ENCODE measurements around the gene REM2. TPM values are rescaled to one million over a fixed set of nuclear protein-coding genes. Genes with fewer than 3 reads are reported as not detected.
"Not testable (repeated sequence)": the region's sequence is repeated elsewhere in the genome, so short reads cannot be mapped to it uniquely, and the experiment has no call there.

Gene REM2
- polyA plus RNA-seq, 1 donor (not counting 4 experiments of a cell fraction or from before 2014, with no cell fraction given): 0.05 TPM

DNA sequence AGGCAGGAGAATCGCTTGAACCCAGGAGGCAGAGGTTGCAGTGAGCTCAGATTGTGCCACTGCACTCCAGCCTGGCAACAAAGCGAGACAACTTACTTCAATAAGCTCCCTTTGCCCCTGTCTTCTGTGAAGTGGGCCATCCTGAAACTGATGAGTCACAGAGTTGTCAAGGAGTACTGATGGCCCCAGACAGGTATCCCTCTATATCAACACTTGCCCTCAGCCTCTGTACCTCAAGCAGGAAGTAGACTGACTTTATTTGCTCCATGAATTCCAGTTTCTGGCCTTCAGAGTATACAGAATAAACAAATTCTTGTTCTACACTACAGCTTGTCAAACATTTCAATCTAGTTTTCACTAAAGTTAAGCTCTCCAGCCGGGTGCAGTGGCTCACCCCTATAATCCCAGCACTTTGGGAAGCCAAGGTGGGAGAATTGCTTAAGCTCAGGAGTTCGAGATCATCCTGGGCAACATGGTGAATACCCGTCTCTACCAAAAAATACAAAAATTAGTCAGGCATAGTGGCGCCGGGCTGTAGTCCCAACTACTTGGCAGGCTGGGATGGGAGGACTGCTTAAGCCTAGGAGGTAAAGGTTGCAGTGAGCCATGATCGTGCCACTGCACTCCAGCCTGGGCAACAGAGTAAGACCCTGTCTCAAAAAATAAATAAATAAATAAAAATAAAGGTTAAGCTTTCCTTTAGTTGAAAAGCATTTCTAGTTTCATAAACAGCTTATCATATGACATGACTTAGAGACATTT, 27.9 kb upstream of the REM2 start:
- H3K27ac ChIP-seq (ENCODE audit: control insufficient read depth, insufficient read depth, low read length): no peak overlapping the region
- no peak for DNase-seq (ENCODE audit: low read depth, low spot score)
- TF ChIP-seq CTCF (optimal IDR thresholded peaks at IDR 0.05 in 1 of 3, IDR thresholded peaks at IDR 0.05 in 1 of 3, conservative IDR thresholded peaks at IDR 0.05 in 1 of 3; ENCODE audit: extremely low read depth in 1 of 3, insufficient read depth in 2 of 3, low read length in 3 of 3) (no peak), EZH2 (IDR thresholded peaks at IDR 0.05; ENCODE audit: low read length) (no peak)
- no peak overlapping the region for H2AFZ ChIP-seq (ENCODE audit: control insufficient read depth, low read length)
- no peaks in the 10 kb centered on the region for H3K9me1 ChIP-seq (ENCODE audit: control insufficient read depth, extremely low read depth, insufficient read depth, low read length)
- no peak overlapping the region for H3K4me2 ChIP-seq (ENCODE audit: control insufficient read depth, extremely low read depth, insufficient read depth, low read depth, low read length)
- H3K4me1 ChIP-seq (ENCODE audit: control insufficient read depth, extremely low read depth, insufficient read depth, low read length): peaks cover 32% of the 10 kb centered on the region
- dilution Hi-C loops (cut with MboI; ENCODE audit: extremely low pct_ligation_motif_present, low sequenced_read_pairs): no loop called here
- no peaks in the 10 kb centered on the region for H3K9me3 ChIP-seq (ENCODE audit: control insufficient read depth, low read depth, low read length)
- no peak for FAIRE-seq
- no peak overlapping the region for H3K4me3 ChIP-seq (ENCODE audit: control insufficient read depth in 2 of 3, extremely low read depth in 1 of 3, insufficient read depth in 2 of 3, low read depth in 1 of 3, low read length in 3 of 3)
- H3K36me3 ChIP-seq (ENCODE audit: control insufficient read depth in 2 of 2, extremely low read depth in 1 of 2, insufficient read depth in 2 of 2, low read length in 2 of 2): no peaks in the 10 kb centered on the region
- no peaks in the 10 kb centered on the region for H3K27me3 ChIP-seq (ENCODE audit: control insufficient read depth, extremely low read depth, insufficient read depth, low read length)
- H3K9ac ChIP-seq (ENCODE audit: control insufficient read depth, extremely low read depth, insufficient read depth, low read length): no peak overlapping the region
- no peaks in the 10 kb centered on the region for H3K79me2 ChIP-seq (ENCODE audit: control insufficient read depth, insufficient read depth, low read length)
- H4K20me1 ChIP-seq (ENCODE audit: control insufficient read depth, extremely low read depth, insufficient read depth, low read length): no peaks in the 10 kb centered on the region

- H3K4me2 ChIP-seq (ENCODE audit: control insufficient read depth, extremely low read depth, insufficient read depth, low read depth, low read length): no peak overlapping the region
- no peak for FAIRE-seq
Measured at GRCh38 chr14:22856428-22856827, 26.6 kb upstream of the REM2 start.

GRCh38 chr14:22860377-22860776, 22.6 kb upstream of the REM2 start:
- H3K79me2 ChIP-seq (ENCODE audit: control insufficient read depth, insufficient read depth, low read length); DNase-seq (ENCODE audit: low read depth, low spot score); dilution Hi-C loops (cut with MboI; ENCODE audit: extremely low pct_ligation_motif_present, low sequenced_read_pairs); H3K4me2 ChIP-seq (ENCODE audit: control insufficient read depth, extremely low read depth, insufficient read depth, low read depth, low read length); H3K9me3 ChIP-seq (ENCODE audit: control insufficient read depth, low read depth, low read length); H3K4me1 ChIP-seq (ENCODE audit: control insufficient read depth, extremely low read depth, insufficient read depth, low read length); FAIRE-seq; H3K9ac ChIP-seq (ENCODE audit: control insufficient read depth, extremely low read depth, insufficient read depth, low read length); H2AFZ ChIP-seq (ENCODE audit: control insufficient read depth, low read length); H3K9me1 ChIP-seq (ENCODE audit: control insufficient read depth, extremely low read depth, insufficient read depth, low read length); H4K20me1 ChIP-seq (ENCODE audit: control insufficient read depth, extremely low read depth, insufficient read depth, low read length); H3K27ac ChIP-seq (ENCODE audit: control insufficient read depth, insufficient read depth, low read length); H3K27me3 ChIP-seq (ENCODE audit: control insufficient read depth, extremely low read depth, insufficient read depth, low read length); H3K36me3 ChIP-seq (ENCODE audit: control insufficient read depth in 2 of 2, extremely low read depth in 1 of 2, insufficient read depth in 2 of 2, low read length in 2 of 2); H3K4me3 ChIP-seq (ENCODE audit: control insufficient read depth in 2 of 3, extremely low read depth in 1 of 3, insufficient read depth in 2 of 3, low read depth in 1 of 3, low read length in 3 of 3): not testable (repeated sequence)

More at GRCh38 chr14:22856428-22856827, 26.6 kb upstream of the REM2 start:
- H3K9me3 ChIP-seq (ENCODE audit: control insufficient read depth, low read depth, low read length): no peaks in the 10 kb centered on the region
- H3K9ac ChIP-seq (ENCODE audit: control insufficient read depth, extremely low read depth, insufficient read depth, low read length): no peak overlapping the region
- H3K4me3 ChIP-seq (ENCODE audit: control insufficient read depth in 2 of 3, extremely low read depth in 1 of 3, insufficient read depth in 2 of 3, low read depth in 1 of 3, low read length in 3 of 3): no peak overlapping the region
- H4K20me1 ChIP-seq (ENCODE audit: control insufficient read depth, extremely low read depth, insufficient read depth, low read length): no peaks in the 10 kb centered on the region
- H3K36me3 ChIP-seq (ENCODE audit: control insufficient read depth in 2 of 2, extremely low read depth in 1 of 2, insufficient read depth in 2 of 2, low read length in 2 of 2): no peaks in the 10 kb centered on the region
- no peak overlapping the region for H2AFZ ChIP-seq (ENCODE audit: control insufficient read depth, low read length)
- TF ChIP-seq EZH2 (IDR thresholded peaks at IDR 0.05; ENCODE audit: low read length) (no peak), CTCF (optimal IDR thresholded peaks at IDR 0.05 in 1 of 3, IDR thresholded peaks at IDR 0.05 in 1 of 3, conservative IDR thresholded peaks at IDR 0.05 in 1 of 3; ENCODE audit: extremely low read depth in 1 of 3, insufficient read depth in 2 of 3, low read length in 3 of 3) (no peak)
- H3K79me2 ChIP-seq (ENCODE audit: control insufficient read depth, insufficient read depth, low read length): no peaks in the 10 kb centered on the region
- no peaks in the 10 kb centered on the region for H3K9me1 ChIP-seq (ENCODE audit: control insufficient read depth, extremely low read depth, insufficient read depth, low read length)
- DNase-seq (ENCODE audit: low read depth, low spot score): no peak
- H3K27me3 ChIP-seq (ENCODE audit: control insufficient read depth, extremely low read depth, insufficient read depth, low read length): no peaks in the 10 kb centered on the region
- dilution Hi-C loops (cut with MboI; ENCODE audit: extremely low pct_ligation_motif_present, low sequenced_read_pairs): no loop called here
- no peak overlapping the region for H3K27ac ChIP-seq (ENCODE audit: control insufficient read depth, insufficient read depth, low read length)
- peaks cover 20% of the 10 kb centered on the region for H3K4me1 ChIP-seq (ENCODE audit: control insufficient read depth, extremely low read depth, insufficient read depth, low read length)
